B cell (primary cell): ENCODE measurements around the gene FAM107B. TPM values are rescaled to one million over a fixed set of nuclear protein-coding genes. Genes with fewer than 3 reads are reported as not detected.

Source experiments
- ATAC-seq: fragments of 200-7000 bp; cut with Tn5 transposase; one replicate; pipeline ENCODE4 v1.10.0; 2021; ENCODE audit warnings: low read depth, mild to moderate bottlenecking, moderate number of reproducible peaks, moderate library complexity
- CTCF ChIA-PET: fragments of 350-600 bp; sonication (Branson Sonifier 250); formaldehyde crosslinking; loops from one replicate; lab custom pipeline; 2021; ENCODE audit warnings: antibody characterized with exemption, inconsistent platforms; lab: Charles Lee
- POLR2A ChIA-PET: fragments of 350-600 bp; sonication (Branson Sonifier 250); formaldehyde crosslinking; loops from one replicate; lab custom pipeline; 2021; ENCODE audit warnings: antibody characterized with exemption; lab: Charles Lee
- DNase-seq: peaks from one replicate; pipeline ENCODE4 v3.0.0; 2013
- H2AFZ ChIP-seq: 2 replicates; pipeline ENCODE4 v1.6.1; 2012; ENCODE audit warnings: mild to moderate bottlenecking, low read depth, low read length; ENCODE audit not compliant: insufficient read depth, poor library complexity, severe bottlenecking
- H3K27ac ChIP-seq, 2 donors: 1 replicate in 1 of 2; 2 replicates in 1 of 2; pipeline ENCODE4 v1.5.1; 2012 to 2013; ENCODE audit warnings: low read length in 2 of 2, mild to moderate bottlenecking in 2 of 2, moderate library complexity in 1 of 2
- H3K27me3 ChIP-seq, 4 experiments: fragments of 200-600 bp in 1 of 4; sonication (generic) in 1 of 4; replicated peaks in 1 of 4; 1 replicate in 2 of 4; 2 replicates in 2 of 4; pipeline versions ENCODE4 v1.6.1 to v1.7.0; 2013 to 2016; ENCODE audit warnings: low read length in 3 of 4, mild to moderate bottlenecking in 2 of 4, mixed read lengths in 1 of 4, moderate library complexity in 1 of 4; ENCODE audit not compliant: insufficient read depth in 4 of 4, control insufficient read depth in 3 of 4; ENCODE audit errors: control extremely low read depth in 1 of 4
- H3K36me3 ChIP-seq, 2 experiments: replicated peaks in 1 of 2; 1 replicate in 1 of 2; 2 replicates in 1 of 2; pipeline versions ENCODE4 v1.6.1 to v1.7.1; 2013; ENCODE audit warnings: low read length in 1 of 2; ENCODE audit not compliant: insufficient read depth in 2 of 2, control insufficient read depth in 1 of 2; ENCODE audit errors: control extremely low read depth in 1 of 2, extremely low read depth in 1 of 2
- H3K4me1 ChIP-seq, 2 donors: fragments of 200-600 bp in 1 of 2; sonication (generic) in 1 of 2; 1 replicate in 1 of 2; 2 replicates in 1 of 2; pipeline versions ENCODE4 v1.5.1 to v1.6.1; 2013 to 2017; ENCODE audit warnings: low read length in 2 of 2; ENCODE audit not compliant: control insufficient read depth in 2 of 2, insufficient read depth in 2 of 2
- H3K4me2 ChIP-seq: replicated peaks from 2 replicates; pipeline ENCODE3; 2012; ENCODE audit warnings: mild to moderate bottlenecking, low read depth, low read length; ENCODE audit not compliant: poor library complexity, severe bottlenecking
- H3K4me3 ChIP-seq, 5 experiments: fragments of 200-600 bp in 1 of 5; sonication (generic) in 1 of 5; 1 replicate in 3 of 5; 2 replicates in 2 of 5; pipeline versions ENCODE4 v1.5.1 to v1.7.0; 2011 to 2016; ENCODE audit warnings: low read length in 4 of 5, mild to moderate bottlenecking in 4 of 5, low read depth in 2 of 5, control low read depth in 1 of 5, moderate library complexity in 1 of 5; ENCODE audit not compliant: insufficient read depth in 1 of 5; ENCODE audit errors: control extremely low read depth in 1 of 5, extremely low read depth in 1 of 5
- H3K79me2 ChIP-seq: fragments of 200-600 bp; sonication (generic); one replicate; pipeline ENCODE4 v1.6.0; 2016; ENCODE audit warnings: low read length; ENCODE audit not compliant: control insufficient read depth, insufficient read depth
- H3K9ac ChIP-seq: fragments of 200-600 bp; sonication (generic); 2 replicates; pipeline ENCODE4 v1.6.1; 2017; ENCODE audit warnings: mild to moderate bottlenecking, low read length, moderate library complexity
- H3K9me3 ChIP-seq, 3 donors: one replicate each; pipeline versions ENCODE4 v1.6.1 to v1.7.1; 2013; ENCODE audit warnings: low read length in 2 of 3; ENCODE audit not compliant: control insufficient read depth in 2 of 3, insufficient read depth in 1 of 3; ENCODE audit errors: control extremely low read depth in 1 of 3
- H4K20me1 ChIP-seq: 2 replicates; pipeline ENCODE4 v1.6.0; 2012; ENCODE audit warnings: mild to moderate bottlenecking, low read length; ENCODE audit not compliant: insufficient read depth, control insufficient read depth, poor library complexity, severe bottlenecking
- H3K27ac Mint-ChIP-seq: one replicate; pipeline ENCODE4 v1.8.0; 2021; ENCODE audit warnings: mixed read lengths
- H3K27me3 Mint-ChIP-seq: one replicate; pipeline ENCODE4 v1.8.0; 2021; ENCODE audit warnings: mixed read lengths
- H3K4me1 Mint-ChIP-seq: one replicate; pipeline ENCODE4 v1.8.0; 2021; ENCODE audit warnings: mixed read lengths
- H3K4me3 Mint-ChIP-seq: one replicate; pipeline ENCODE4 v1.8.0; 2021; ENCODE audit warnings: mixed read lengths
- H3K9me3 Mint-ChIP-seq: one replicate; pipeline ENCODE4 v1.8.0; 2022; ENCODE audit warnings: mixed read lengths; ENCODE audit not compliant: insufficient read depth
- EZH2 ChIP-seq: IDR thresholded peaks from 2 replicates; pipeline ENCODE4 v1.6.1; 2012; ENCODE audit warnings: borderline replicate concordance, low read depth, mild to moderate bottlenecking, moderate library complexity, low read length; ENCODE audit not compliant: insufficient read depth, poor library complexity, severe bottlenecking
- WGBS: methylation state at CpG from one replicate; pipeline ENCODE4 v1.1.5; 2013; ENCODE audit warnings: missing lambda C conversion rate; ENCODE audit not compliant: insufficient coverage; 5-methylcytosine and 5-hydroxymethylcytosine counted together
- intact Hi-C: fragments of 100-400 bp; cut with micrococcal nuclease; formaldehyde crosslinking; loops from one replicate; pipeline ENCODE4 v1.10.0; 2022
- polyA plus RNA-seq: library from polyadenylated mRNA; depleted of rRNA; stranded (reverse); fragments of >200 nt; gene quantifications from 2 replicates; pipeline ENCODE4 v1.2.3, GENCODE V29; 2012
- total RNA-seq, 2 donors: library from RNA; stranded (reverse); fragments of 120-200 nt in 1 of 2; gene quantifications; 1 replicate in 1 of 2; 2 replicates in 1 of 2; pipeline versions ENCODE4 v1.2.3 to v1.2.4, GENCODE V29; 2013 to 2022
- TF ChIP-seq, protein P1 (sequence below): fragments of 200-600 bp; IDR thresholded peaks from one replicate; pipeline ENCODE4 v1.8.0; 2022; ENCODE audit warnings: antibody characterized with exemption, mild to moderate bottlenecking

Gene FAM107B
- total and polyA plus RNA-seq, 2 donors (not counting 1 experiment from before 2014, with no cell fraction given), result 31.9 to 318 TPM

DNA sequence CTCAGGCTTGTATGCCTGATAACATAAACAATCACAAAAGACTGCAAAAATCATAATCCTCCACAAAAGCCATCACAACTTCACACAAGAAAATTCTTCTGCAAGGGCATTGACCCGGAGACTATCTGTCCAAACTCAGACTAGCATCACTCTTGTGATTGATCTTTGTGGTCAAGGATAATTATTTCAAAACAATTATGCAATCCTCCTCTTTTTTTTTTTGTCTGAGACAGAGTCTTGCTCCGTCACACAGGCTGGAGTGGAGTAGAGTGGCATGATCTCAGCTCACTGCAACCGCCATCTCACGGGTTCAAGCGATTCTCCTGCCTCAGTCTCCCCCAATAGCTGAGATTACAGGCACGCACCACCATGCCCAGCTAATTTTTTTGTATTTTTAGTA lies 41.0 kb upstream of the FAM107B start:
- peaks cover 0 to 2% (median 0%) of the 10 kb centered on the region in 3 donors for H3K9me3 ChIP-seq
- no peak overlapping the region for H3K27ac ChIP-seq
- H3K4me3 ChIP-seq, result no peak overlapping the region
- CTCF ChIA-PET, result interaction anchor here (0.7 kb wide), 2 partner anchors 85 to 89 kb away, joined by 3 read pairs; no protein-coding TSS in a partner anchor
- no peaks in the 10 kb centered on the region for H4K20me1 ChIP-seq
- H3K9me3 Mint-ChIP-seq, result no peaks in the 10 kb centered on the region
- no CpG with 5 or more reads among the region's 6 CpGs for WGBS
- DNase-seq (no peak), ATAC-seq (no peak)
- POLR2A ChIA-PET, result no interaction called here
- no peak overlapping the region for H3K9ac ChIP-seq
- H3K36me3 ChIP-seq, result no peaks in the 10 kb centered on the region
- no peaks in the 10 kb centered on the region for H3K79me2 ChIP-seq
- H3K27ac Mint-ChIP-seq, result no peak overlapping the region
- H3K4me3 Mint-ChIP-seq, result no peak overlapping the region
- no peak overlapping the region for H3K4me2 ChIP-seq
- TF ChIP-seq, protein P1, sequence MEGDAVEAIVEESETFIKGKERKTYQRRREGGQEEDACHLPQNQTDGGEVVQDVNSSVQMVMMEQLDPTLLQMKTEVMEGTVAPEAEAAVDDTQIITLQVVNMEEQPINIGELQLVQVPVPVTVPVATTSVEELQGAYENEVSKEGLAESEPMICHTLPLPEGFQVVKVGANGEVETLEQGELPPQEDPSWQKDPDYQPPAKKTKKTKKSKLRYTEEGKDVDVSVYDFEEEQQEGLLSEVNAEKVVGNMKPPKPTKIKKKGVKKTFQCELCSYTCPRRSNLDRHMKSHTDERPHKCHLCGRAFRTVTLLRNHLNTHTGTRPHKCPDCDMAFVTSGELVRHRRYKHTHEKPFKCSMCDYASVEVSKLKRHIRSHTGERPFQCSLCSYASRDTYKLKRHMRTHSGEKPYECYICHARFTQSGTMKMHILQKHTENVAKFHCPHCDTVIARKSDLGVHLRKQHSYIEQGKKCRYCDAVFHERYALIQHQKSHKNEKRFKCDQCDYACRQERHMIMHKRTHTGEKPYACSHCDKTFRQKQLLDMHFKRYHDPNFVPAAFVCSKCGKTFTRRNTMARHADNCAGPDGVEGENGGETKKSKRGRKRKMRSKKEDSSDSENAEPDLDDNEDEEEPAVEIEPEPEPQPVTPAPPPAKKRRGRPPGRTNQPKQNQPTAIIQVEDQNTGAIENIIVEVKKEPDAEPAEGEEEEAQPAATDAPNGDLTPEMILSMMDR, result no peak
- TF ChIP-seq EZH2, result no peak
- no peaks in the 10 kb centered on the region for H3K27me3 ChIP-seq
- H3K4me1 ChIP-seq, result peaks cover 1 to 4% of the 10 kb centered on the region in 2 donors
- H3K27me3 Mint-ChIP-seq, result no peaks in the 10 kb centered on the region
- H2AFZ ChIP-seq, result no peak overlapping the region
- peaks cover 17% of the 10 kb centered on the region for H3K4me1 Mint-ChIP-seq
- intact Hi-C loops, result no loop called here

DNA sequence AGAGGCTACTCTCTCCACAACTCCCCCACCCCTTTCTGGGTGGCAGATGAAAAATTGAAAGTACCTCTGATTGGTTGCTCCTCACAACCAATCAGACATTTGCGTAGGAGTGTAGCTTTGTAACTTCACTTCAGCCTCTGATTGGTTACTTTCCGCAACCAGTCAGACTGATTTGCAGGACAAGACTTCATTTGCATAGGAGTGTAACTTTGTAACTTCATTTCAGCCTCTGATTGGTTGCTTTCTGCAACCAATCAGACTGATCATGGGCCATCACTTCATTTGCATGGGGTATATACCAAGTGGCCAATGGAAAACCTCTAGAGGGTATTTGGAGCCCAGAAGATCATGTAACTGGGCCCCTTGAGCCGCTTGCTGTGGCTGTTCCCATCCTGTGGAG lies 37.6 kb upstream of the FAM107B start:
- Histone ChIP-seq H3K36me3 (no peaks in the 10 kb centered on the region), H4K20me1 (no peaks in the 10 kb centered on the region), H3K9ac (no peak overlapping the region), H3K4me3 (no peak overlapping the region), H3K27me3 (no peaks in the 10 kb centered on the region), H3K4me1 (peaks cover 0 to 4% of the 10 kb centered on the region in 2 donors), H3K9me3 (no peaks in the 10 kb centered on the region), H3K4me2 (no peak overlapping the region), H3K27ac (no peak overlapping the region), H3K79me2 (no peaks in the 10 kb centered on the region), H2AFZ (peak overlapping the region; percentile 16)
- Mint-ChIP-seq H3K27ac (no peak overlapping the region), H3K27me3 (no peaks in the 10 kb centered on the region), H3K4me1 (peaks cover 18% of the 10 kb centered on the region), H3K4me3 (no peak overlapping the region), H3K9me3 (no peaks in the 10 kb centered on the region)
- TF ChIP-seq EZH2, result no peak
- TF ChIP-seq, protein P1, result no peak
- ATAC-seq (peak; percentile 10), DNase-seq (no peak)
- WGBS, result 100% methylated on average over 2 of the region's 3 CpGs
- intact Hi-C loops, result no loop called here
- POLR2A ChIA-PET, result no interaction called here
- CTCF ChIA-PET, result interaction anchor here (0.7 kb wide), 1 partner anchor 10 kb away, joined by 3 read pairs; no protein-coding TSS in a partner anchor
